WTC11 (cell line): ENCODE results near the gene CXCR1.

Experiments
- FOXK1 ChIP-seq: sonication (generic); formaldehyde crosslinking; IDR thresholded peaks from 2 replicates; pipeline ENCODE4 v1.8.0; 2022; ENCODE audit warnings: mild to moderate bottlenecking, moderate library complexity, missing genetic modification reagents
- GRHL2 ChIP-seq: fragments of 250-450 bp; sonication (Bioruptor Pico); IDR thresholded peaks from 2 replicates; pipeline ENCODE4 v1.8.0; 2022; ENCODE audit warnings: mild to moderate bottlenecking, moderate library complexity; ENCODE audit not compliant: insufficient replicate concordance, severe bottlenecking
- HMGA2 ChIP-seq: fragments of 250-450 bp; sonication (Bioruptor Pico); IDR thresholded peaks from 2 replicates; pipeline ENCODE4 v1.4.0; 2021; ENCODE audit warnings: mild to moderate bottlenecking, moderate library complexity
- USF1 ChIP-seq: sonication (generic); formaldehyde crosslinking; IDR thresholded peaks from 2 replicates; pipeline ENCODE4 v1.8.0; 2022; ENCODE audit warnings: mild to moderate bottlenecking, missing genetic modification reagents
- TF ChIP-seq, protein P1 (sequence below): fragments of 200-600 bp; IDR thresholded peaks from 2 replicates; pipeline ENCODE4 v1.8.0; 2022; ENCODE audit warnings: antibody characterized with exemption
- TF ChIP-seq, protein P2 (sequence below): sonication (generic); formaldehyde crosslinking; IDR thresholded peaks from 2 replicates; pipeline ENCODE4 v1.8.0; 2023; ENCODE audit warnings: missing genetic modification reagents
- TF ChIP-seq, protein P3 (sequence below): sonication (generic); formaldehyde crosslinking; IDR thresholded peaks from 2 replicates; pipeline ENCODE4 v1.8.0; 2022; ENCODE audit warnings: mild to moderate bottlenecking, missing genetic modification reagents

DNA sequence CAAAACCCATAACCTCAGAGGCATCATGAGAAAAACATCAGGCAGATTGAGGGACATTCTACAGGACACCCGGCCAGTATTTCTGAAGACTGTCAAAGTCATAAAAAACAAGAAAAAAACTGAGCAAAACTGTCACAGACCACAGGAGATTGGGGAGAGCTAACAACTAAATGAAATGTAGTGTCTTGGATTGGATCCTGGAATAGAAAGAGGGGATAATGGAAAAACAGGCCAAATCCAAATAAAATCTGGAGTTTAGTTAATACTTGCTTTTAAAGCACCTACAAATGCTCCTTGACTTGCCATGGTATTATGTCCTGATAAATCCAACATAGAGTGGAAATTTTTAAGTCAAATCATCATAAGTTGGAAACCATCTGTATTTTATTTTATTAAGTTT, 17.6 kb upstream of the CXCR1 start:
- TF ChIP-seq, protein P1, sequence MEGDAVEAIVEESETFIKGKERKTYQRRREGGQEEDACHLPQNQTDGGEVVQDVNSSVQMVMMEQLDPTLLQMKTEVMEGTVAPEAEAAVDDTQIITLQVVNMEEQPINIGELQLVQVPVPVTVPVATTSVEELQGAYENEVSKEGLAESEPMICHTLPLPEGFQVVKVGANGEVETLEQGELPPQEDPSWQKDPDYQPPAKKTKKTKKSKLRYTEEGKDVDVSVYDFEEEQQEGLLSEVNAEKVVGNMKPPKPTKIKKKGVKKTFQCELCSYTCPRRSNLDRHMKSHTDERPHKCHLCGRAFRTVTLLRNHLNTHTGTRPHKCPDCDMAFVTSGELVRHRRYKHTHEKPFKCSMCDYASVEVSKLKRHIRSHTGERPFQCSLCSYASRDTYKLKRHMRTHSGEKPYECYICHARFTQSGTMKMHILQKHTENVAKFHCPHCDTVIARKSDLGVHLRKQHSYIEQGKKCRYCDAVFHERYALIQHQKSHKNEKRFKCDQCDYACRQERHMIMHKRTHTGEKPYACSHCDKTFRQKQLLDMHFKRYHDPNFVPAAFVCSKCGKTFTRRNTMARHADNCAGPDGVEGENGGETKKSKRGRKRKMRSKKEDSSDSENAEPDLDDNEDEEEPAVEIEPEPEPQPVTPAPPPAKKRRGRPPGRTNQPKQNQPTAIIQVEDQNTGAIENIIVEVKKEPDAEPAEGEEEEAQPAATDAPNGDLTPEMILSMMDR: no peak
- no peak for TF ChIP-seq HMGA2
- TF ChIP-seq GRHL2 (CRISPR knock-in tag): no peak
- no peak for TF ChIP-seq USF1 (CRISPR knock-in tag)
- TF ChIP-seq, protein P2, sequence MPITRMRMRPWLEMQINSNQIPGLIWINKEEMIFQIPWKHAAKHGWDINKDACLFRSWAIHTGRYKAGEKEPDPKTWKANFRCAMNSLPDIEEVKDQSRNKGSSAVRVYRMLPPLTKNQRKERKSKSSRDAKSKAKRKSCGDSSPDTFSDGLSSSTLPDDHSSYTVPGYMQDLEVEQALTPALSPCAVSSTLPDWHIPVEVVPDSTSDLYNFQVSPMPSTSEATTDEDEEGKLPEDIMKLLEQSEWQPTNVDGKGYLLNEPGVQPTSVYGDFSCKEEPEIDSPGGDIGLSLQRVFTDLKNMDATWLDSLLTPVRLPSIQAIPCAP (CRISPR knock-in tag): no peak
- TF ChIP-seq FOXK1: no peak
- TF ChIP-seq, protein P3, sequence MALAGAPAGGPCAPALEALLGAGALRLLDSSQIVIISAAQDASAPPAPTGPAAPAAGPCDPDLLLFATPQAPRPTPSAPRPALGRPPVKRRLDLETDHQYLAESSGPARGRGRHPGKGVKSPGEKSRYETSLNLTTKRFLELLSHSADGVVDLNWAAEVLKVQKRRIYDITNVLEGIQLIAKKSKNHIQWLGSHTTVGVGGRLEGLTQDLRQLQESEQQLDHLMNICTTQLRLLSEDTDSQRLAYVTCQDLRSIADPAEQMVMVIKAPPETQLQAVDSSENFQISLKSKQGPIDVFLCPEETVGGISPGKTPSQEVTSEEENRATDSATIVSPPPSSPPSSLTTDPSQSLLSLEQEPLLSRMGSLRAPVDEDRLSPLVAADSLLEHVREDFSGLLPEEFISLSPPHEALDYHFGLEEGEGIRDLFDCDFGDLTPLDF: no peak
